Caco-2 (cell line): ENCODE data around the gene PUS1. TPM values are rescaled to one million over a fixed set of nuclear protein-coding genes. Genes with fewer than 3 reads are reported as not detected.

Experiments
- BruUV-seq: library from RNA; stranded (reverse); fragments of 400-500 nt; replicated peaks from 2 replicates; lab custom pipeline; 2021; lab: Mats Ljungman, UMichigan
- CTCF ChIA-PET: fragments of 300-600 bp; sonication (Branson Sonifier 250); formaldehyde crosslinking; loops from one replicate; lab custom pipeline; 2022; ENCODE audit warnings: antibody characterized with exemption; lab: Charles Lee
- POLR2A ChIA-PET: fragments of 300-600 bp; sonication (Branson Sonifier 250); formaldehyde crosslinking; loops from one replicate; lab custom pipeline; 2022; ENCODE audit warnings: antibody characterized with exemption; lab: Charles Lee
- DNase-seq, 2 experiments: peaks; one replicate each; pipeline versions ENCODE4 v3.0.0 to v3.0.0-alpha.2; 2020 to 2022
- H3K27me3 ChIP-seq: replicated peaks from 2 replicates; pipeline ENCODE4 v1.6.0; 2011; ENCODE audit warnings: low read length; ENCODE audit not compliant: control insufficient read depth, insufficient read depth
- H3K36me3 ChIP-seq: 2 replicates; pipeline ENCODE4 v1.5.1; 2011; ENCODE audit warnings: low read length; ENCODE audit not compliant: control insufficient read depth, insufficient read depth
- H3K4me1 ChIP-seq: fragments of 250-450 bp; sonication (Bioruptor Pico); 2 replicates; pipeline ENCODE4 v1.5.1; 2020; ENCODE audit warnings: mild to moderate bottlenecking
- H3K4me3 ChIP-seq: 2 replicates; pipeline ENCODE4 v1.5.1; 2011; ENCODE audit warnings: low read depth, mild to moderate bottlenecking, control low read depth, low read length
- H3K9me3 ChIP-seq: fragments of 250-450 bp; sonication (Bioruptor Pico); 2 replicates; pipeline ENCODE4 v1.5.1; 2020; ENCODE audit warnings: mild to moderate bottlenecking, moderate library complexity
- H3K27ac Mint-ChIP-seq: one replicate; pipeline ENCODE4 v1.8.0; 2022; ENCODE audit warnings: mixed read lengths; ENCODE audit not compliant: unreplicated experiment
- H3K27me3 Mint-ChIP-seq: one replicate; pipeline ENCODE4 v1.8.0; 2022; ENCODE audit warnings: mixed read lengths; ENCODE audit not compliant: insufficient read depth, unreplicated experiment
- H3K36me3 Mint-ChIP-seq: one replicate; pipeline ENCODE4 v1.8.0; 2022; ENCODE audit warnings: mild to moderate bottlenecking, mixed read lengths; ENCODE audit not compliant: insufficient read depth, unreplicated experiment
- H3K4me1 Mint-ChIP-seq: one replicate; pipeline ENCODE4 v1.8.0; 2022; ENCODE audit warnings: low read depth, mixed read lengths; ENCODE audit not compliant: unreplicated experiment
- H3K4me3 Mint-ChIP-seq: one replicate; pipeline ENCODE4 v1.8.0; 2022; ENCODE audit warnings: mild to moderate bottlenecking, moderate library complexity, mixed read lengths; ENCODE audit not compliant: unreplicated experiment
- H3K9me3 Mint-ChIP-seq: one replicate; pipeline ENCODE4 v1.8.0; 2022; ENCODE audit warnings: mixed read lengths; ENCODE audit not compliant: unreplicated experiment
- CTCF ChIP-seq, 2 experiments: fragments of 200-600 bp in 1 of 2; IDR thresholded peaks; 1 replicate in 1 of 2; 2 replicates in 1 of 2; pipeline versions ENCODE4 v1.5.1 to v1.8.0; 2011 to 2022; ENCODE audit warnings: antibody characterized with exemption in 1 of 2, control low read depth in 1 of 2, inconsistent platforms in 1 of 2, low read depth in 1 of 2, low read length in 1 of 2, mild to moderate bottlenecking in 1 of 2, moderate library complexity in 1 of 2; ENCODE audit not compliant: insufficient read depth in 1 of 2, severe bottlenecking in 1 of 2, unreplicated experiment in 1 of 2
- intact Hi-C: fragments of 100-400 bp; cut with micrococcal nuclease; formaldehyde crosslinking; loops from one replicate; pipeline ENCODE4 v1.10.0; 2022; ENCODE audit not compliant: unreplicated experiment
- total RNA-seq: library from RNA; stranded (reverse); gene quantifications from 2 replicates; pipeline ENCODE4 v1.2.3, GENCODE V29; 2022

The PUS1 gene
- total RNA-seq, 1 experiment from 2014 or later, result 71.9 TPM

- H3K36me3 ChIP-seq, result no peaks in the 10 kb centered on the region; the same call in 1 of the 2 replicates
- Mint-ChIP-seq H3K4me3 (peak overlapping the region; percentile 83), H3K9me3 (no peaks in the 10 kb centered on the region), H3K36me3 (peaks cover 21% of the 10 kb centered on the region), H3K27me3 (no peaks in the 10 kb centered on the region), H3K4me1 (peaks cover 24% of the 10 kb centered on the region), H3K27ac (no peak overlapping the region)
- no peaks in the 10 kb centered on the region for H3K27me3 ChIP-seq
- H3K4me1 ChIP-seq, result peaks cover 5% of the 10 kb centered on the region; the same call in 1 of the 2 replicates
- H3K4me3 ChIP-seq, result no peak overlapping the region
- ChIA-PET CTCF (no interaction called here), POLR2A (no interaction called here)
- peak in 1 of 2 experiments; percentile 36 for DNase-seq
- H3K9me3 ChIP-seq, result no peaks in the 10 kb centered on the region
- BruUV-seq, result no TSS peak
- no peak for TF ChIP-seq CTCF (IDR thresholded peaks at IDR 0.05; ENCODE audit: insufficient read depth in 1 of 2, low read depth in 1 of 2, low read length in 1 of 2, severe bottlenecking in 1 of 2, unreplicated experiment in 1 of 2)
- intact Hi-C loops, result no loop called here
Observed at GRCh38 chr12:131892711-131893604, 36.1 kb upstream of the PUS1 start.

- no peaks in the 10 kb centered on the region for H3K9me3 ChIP-seq
- BruUV-seq, result no TSS peak
- H3K4me1 Mint-ChIP-seq, result peaks cover 19% of the 10 kb centered on the region
- no peak for TF ChIP-seq CTCF (IDR thresholded peaks at IDR 0.05; ENCODE audit: insufficient read depth in 1 of 2, low read depth in 1 of 2, low read length in 1 of 2, severe bottlenecking in 1 of 2, unreplicated experiment in 1 of 2)
- H3K4me1 ChIP-seq, result peaks cover 5% of the 10 kb centered on the region; the same call in 1 of the 2 replicates
- no peak for DNase-seq
- no peak overlapping the region for H3K27ac Mint-ChIP-seq
- H3K36me3 Mint-ChIP-seq, result peaks cover 27% of the 10 kb centered on the region
- ChIA-PET POLR2A (no interaction called here), CTCF (no interaction called here)
- H3K9me3 Mint-ChIP-seq, result no peaks in the 10 kb centered on the region
- H3K27me3 Mint-ChIP-seq, result no peaks in the 10 kb centered on the region
- intact Hi-C loops, result no loop called here
- peak overlapping the region; percentile 83 for H3K4me3 Mint-ChIP-seq
- no peaks in the 10 kb centered on the region for H3K27me3 ChIP-seq
- H3K36me3 ChIP-seq, result no peaks in the 10 kb centered on the region; the same call in 1 of the 2 replicates
- H3K4me3 ChIP-seq, result peak overlapping the region; percentile 22; the same call in 1 of the 2 replicates
Observed at GRCh38 chr12:131893605-131894312, 35.3 kb upstream of the PUS1 start.

GRCh38 chr12:131894313-131894860, 34.7 kb upstream of the PUS1 start, which contains the start of gene ULK1:
Gene ULK1 (plus strand): TSS chr12:131894622. CDS start chr12:131895002, 380 bp downstream.
- ChIA-PET CTCF (no interaction called here), POLR2A (no interaction called here)
- Mint-ChIP-seq H3K4me3 (peak within 1 kb of the TSS; percentile 83), H3K27ac (peak within 1 kb of the TSS; percentile 85), H3K9me3 (no peaks in the 10 kb centered on the region), H3K27me3 (no peaks in the 10 kb centered on the region), H3K36me3 (peaks cover 27% of the 10 kb centered on the region), H3K4me1 (peaks cover 13% of the 10 kb centered on the region)
- Histone ChIP-seq H3K36me3 (no peaks in the 10 kb centered on the region; the same call in 1 of the 2 replicates), H3K4me1 (peaks cover 5% of the 10 kb centered on the region; the same call in 1 of the 2 replicates), H3K27me3 (no peaks in the 10 kb centered on the region), H3K4me3 (peak within 1 kb of the TSS; percentile 75), H3K9me3 (no peaks in the 10 kb centered on the region)
- intact Hi-C loops, result no loop called here
- DNase-seq, result peak; percentile 90 to 94
- TF ChIP-seq CTCF (IDR thresholded peaks at IDR 0.05; ENCODE audit: insufficient read depth in 1 of 2, low read depth in 1 of 2, low read length in 1 of 2, severe bottlenecking in 1 of 2, unreplicated experiment in 1 of 2), result no peak
- no TSS peak for BruUV-seq
